CD4-positive, alpha-beta T cell treated with Interleukin-10 for 1 hour (primary cell): ENCODE measurements around the gene PSMB5.

Experiments used
- DNase-seq: peaks from one replicate; pipeline ENCODE4 v3.0.0-alpha.2; 2020

Gene PSMB5

DNA sequence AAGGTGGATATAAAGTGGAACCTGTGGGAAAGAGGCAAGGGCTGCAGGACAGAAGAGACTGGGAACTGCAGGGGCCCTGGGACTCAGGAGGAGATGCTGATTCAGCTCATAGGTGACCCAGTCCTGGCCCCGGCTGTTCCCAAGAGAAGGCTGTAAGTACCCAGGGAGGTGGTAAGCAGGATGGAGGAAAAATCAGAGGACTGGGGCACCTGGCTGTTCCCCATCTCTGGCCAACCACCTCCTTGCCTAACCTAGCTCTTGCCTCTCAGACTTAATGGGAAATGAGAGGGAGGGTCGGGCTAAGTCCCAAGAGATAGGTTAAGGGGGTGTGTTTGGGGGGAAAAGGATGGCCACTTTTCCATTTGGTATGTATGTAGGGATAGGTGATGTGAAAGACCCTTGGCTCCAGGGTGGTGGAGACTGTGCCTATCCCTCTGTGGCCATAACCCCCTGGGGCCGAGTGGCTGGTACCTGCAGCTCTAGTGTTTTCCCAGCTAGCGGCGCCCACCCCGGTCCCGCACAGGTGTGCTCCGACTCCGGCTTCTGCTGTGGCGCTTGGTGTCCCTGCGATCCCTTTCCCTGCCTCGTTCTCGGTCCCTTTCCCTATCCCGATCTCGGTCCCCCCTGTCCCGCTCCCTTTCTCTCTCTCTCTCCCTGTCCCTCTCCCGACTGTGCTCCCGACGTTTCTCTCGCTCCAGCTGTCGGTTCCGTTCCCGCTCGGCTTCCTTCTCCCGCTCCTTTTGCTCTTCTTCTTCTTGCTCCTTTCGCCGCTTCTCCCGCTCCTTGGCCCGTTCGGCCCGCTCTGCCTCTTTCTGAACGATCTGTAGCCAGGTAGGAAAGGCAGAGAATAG lies 24.2 kb upstream of the PSMB5 start:
- DNase-seq, result no peak

DNA sequence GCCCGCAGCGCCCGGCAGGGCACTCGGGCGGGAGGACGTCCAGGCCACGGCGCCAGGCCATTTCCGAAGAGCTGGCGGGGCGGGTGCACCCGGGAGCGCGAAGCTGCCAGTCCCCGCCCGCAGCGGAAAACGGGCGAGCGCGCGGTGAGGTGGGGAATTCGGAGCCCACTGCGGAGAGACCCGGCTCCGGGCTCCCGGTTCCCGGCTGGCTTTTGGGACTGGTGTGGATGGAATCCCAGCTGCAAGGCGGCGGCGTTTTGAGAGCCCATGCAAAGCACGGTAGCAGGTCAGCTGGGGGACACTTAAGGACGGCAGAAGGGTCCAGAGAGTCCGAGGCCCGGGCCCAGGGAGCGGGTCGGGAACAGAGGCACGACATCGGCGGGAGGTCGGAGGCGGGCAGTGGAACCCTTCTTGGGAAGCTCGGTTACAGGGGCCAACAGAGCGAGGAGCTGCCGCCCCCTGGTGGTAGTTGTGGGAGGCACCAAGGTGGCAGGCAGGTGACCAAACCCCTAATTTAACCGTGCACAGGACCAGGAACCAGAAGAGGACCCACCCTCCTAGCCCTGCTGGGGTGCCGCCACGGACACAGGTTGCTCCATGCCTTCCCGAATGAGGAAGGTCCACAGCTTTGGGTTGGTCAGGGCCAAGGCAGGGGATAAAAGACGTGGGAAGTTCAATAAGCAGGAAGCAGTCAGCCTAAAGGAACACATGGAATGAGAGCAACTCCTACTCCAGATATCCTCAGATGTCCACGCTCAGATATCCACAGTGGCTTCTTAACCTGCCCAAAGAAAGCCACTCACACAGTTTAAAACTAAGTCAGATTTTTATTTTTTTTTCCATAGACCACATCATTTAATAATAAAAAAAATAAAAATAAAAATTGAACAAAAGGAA lies 23.3 kb upstream of the PSMB5 start:
- DNase-seq, result peak; percentile 86

DNA sequence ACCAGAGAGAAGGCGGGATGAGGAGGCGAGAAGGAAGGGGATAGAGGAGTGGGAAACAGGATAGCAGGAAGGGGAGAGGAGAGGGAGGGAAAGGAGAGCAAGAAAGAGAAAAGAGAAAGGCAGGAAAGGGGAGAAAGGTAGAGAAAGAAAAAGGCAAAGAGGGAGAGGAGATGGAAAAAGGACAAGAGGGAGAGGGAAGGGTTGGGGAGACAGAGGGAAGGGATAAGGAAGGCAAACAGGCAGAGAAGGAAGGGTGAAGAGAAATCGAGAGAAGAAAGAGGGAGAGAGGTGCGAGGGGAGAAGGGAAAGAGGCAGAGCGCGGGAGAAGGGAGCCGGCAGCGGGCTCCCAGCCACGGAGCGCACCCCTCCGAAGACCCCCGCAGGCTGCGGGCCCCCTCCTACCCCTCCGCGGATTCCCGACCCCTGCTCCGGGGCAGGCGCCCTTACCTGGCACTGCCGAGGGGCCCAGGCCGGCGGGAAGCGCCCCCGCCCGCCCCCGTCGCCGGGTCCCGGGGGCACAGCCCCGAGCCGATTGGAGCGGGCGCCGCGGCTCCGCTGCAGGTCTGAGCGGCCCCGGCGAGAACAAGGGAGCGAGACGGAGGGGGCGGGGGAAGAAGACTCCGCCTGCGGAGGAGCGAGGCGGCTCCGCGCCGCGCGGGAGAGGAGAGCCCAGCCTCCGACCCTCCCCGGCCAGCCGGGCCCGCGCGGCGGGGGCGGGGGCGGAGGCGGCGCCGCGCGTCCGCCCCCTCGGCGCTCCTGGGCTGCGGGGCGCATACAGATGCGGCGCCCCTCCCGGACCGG lies 22.5 kb upstream of the PSMB5 start, which contains the start of gene CDH24:
TSS of gene CDH24 (minus strand) at position 565 of the 801 bp plus-strand sequence. CDS start 1,787 bp downstream, outside the sequence.
- DNase-seq, result peak; percentile 73

DNA sequence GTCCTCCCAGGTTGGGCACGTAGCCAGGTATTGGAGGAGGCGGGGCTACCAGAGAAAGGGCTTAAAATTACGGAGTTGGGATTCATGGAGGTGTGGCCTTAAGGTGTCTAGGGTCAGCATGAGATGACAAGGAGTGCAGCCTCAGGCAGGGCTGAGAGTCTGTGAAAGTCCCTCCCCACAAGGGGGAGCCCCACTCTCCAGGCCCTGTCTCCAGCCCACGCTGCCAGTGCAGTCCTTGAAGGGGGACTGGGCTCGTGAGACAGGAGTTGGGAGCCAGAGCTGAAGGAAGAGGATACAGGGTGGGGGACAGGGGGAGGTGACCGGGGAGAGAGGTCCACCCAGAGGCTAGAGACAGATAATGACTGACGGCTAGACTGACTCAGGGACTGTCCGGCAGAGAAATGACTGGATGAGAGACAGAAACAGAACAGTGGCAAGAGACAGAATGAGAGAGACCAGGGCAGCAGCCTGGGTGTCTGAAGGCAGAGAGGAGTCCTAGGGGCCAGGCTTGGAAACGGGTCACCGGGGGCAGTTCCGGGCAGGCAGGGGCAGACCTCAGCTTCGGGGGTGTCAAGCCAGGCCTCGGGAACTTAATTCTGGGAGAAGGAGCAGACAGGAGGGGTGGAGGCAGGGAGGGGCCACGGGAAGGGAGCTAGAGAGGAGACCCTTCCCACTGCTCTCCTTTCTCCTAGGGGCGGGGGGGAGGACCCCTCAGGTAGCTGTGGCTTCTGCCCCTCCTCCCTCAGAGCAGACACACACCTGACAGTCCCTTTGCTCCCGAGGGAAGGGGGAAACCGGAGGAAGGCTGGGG lies 21.6 kb upstream of the PSMB5 start:
- DNase-seq, result peak; percentile 75

- DNase-seq, result no peak
These were observed 21.0 kb upstream of the PSMB5 start for GRCh38 chr14:23055621-23056144.

DNA sequence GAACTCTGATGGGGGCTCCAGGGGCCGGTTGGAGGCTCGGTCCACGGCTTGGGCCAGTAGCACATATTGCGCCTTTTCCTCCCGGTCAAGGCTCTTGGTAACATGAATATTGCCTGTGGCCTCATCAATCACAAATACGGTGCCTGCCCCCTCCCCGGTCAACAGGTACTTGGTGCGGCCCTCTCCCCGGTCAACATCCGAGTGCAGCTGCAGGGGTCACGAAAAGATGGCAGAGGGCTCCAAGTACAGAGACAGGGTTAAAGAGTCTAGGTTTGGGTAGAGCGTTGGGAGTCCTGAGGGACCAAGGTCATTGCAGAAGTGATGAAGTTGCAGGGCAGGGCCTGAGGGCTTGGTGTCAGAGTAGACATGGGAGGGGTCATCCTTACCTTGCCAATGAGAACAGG lies 20.4 kb upstream of the PSMB5 start:
- DNase-seq, result no peak

DNA sequence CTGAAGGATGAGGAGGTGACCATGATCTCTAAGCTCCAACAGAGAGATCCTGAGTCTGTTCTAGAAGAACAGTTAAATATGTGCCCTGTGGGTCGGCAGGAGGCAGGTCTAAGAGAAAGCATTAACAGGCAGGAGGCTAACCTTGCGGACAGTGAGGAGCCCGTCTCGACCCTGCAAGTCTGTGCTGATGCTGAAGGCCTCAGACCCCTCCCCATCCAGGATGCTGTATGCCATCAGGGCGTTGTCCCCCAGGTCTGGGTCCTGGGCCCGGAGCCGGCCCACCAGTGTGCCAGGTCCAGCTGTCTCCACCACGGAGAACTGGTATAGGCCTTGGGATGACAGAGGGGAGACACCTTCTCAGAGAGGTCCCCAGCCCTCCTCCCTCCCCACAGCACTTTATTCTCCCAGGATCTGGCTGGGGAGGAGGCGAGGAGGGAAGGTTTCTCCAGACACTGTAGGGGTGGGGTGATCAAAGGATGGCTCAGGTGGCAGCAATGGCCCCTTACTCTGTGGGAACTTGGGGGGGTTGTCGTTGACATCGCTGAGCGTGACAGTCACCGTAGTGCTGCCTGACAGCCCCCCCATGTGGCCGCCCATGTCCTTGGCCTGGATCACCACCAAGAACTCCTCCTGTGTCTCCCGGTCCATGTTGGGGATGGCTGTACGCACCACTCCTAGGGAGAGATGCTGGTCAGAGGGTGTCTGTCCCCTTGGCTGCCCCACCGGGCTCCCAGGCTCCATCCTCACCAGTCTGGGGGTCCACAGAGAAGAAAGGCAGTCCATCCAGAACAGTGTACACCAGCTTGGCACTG lies 19.5 kb upstream of the PSMB5 start:
- DNase-seq, result no peak

DNA sequence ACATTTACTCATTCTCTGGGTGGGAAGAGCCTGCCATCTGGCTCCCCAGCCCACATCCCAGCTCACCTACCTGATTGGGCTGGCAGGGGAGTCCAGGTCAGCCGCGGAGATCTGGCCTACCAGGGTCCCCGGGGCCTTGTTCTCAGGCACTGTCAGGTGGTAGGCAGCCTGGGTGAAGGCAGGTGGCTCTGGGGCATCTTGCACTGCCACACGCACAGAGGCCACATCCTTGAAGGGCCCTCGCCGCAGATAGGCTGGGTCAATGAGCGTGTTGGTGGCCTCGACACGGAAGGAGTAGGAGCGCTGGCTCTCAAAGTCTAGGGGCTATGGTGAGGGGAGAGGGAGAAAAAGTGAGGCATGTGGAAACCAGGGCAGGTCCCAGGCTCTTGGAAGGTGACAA lies 18.7 kb upstream of the PSMB5 start:
- no peak for DNase-seq

DNA sequence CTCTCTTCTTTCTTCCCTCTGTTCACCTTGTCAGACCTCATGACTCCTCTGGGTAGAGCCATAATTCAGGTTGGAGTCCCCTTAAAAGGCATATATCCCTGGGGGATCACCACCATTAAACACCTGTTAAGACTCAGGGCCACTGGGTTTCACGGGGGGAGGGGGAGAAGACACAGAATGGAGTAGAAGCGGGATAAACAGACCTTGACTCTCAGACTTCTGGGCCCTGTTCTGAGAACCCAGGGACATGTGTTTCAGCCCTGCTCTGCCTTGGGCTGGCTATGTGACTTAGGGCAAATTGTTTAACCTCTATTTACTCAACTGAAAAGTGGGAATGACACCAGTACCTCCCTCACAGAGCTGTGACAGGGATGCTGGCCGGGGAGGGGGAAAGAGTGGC lies 18.0 kb upstream of the PSMB5 start:
- no peak for DNase-seq

GRCh38 chr14:23052182-23052623 lies 17.5 kb upstream of the PSMB5 start:
- no peak for DNase-seq

- no peak for DNase-seq
These were observed 16.7 kb upstream of the PSMB5 start for GRCh38 chr14:23051141-23052057.

- DNase-seq, result no peak
These were observed 14.3 kb upstream of the PSMB5 start for GRCh38 chr14:23049011-23049410.

- no peak for DNase-seq
These were observed 13.3 kb upstream of the PSMB5 start for GRCh38 chr14:23047751-23048693.

GRCh38 chr14:23047034-23047634 lies 12.4 kb upstream of the PSMB5 start:
- DNase-seq, result no peak

DNA sequence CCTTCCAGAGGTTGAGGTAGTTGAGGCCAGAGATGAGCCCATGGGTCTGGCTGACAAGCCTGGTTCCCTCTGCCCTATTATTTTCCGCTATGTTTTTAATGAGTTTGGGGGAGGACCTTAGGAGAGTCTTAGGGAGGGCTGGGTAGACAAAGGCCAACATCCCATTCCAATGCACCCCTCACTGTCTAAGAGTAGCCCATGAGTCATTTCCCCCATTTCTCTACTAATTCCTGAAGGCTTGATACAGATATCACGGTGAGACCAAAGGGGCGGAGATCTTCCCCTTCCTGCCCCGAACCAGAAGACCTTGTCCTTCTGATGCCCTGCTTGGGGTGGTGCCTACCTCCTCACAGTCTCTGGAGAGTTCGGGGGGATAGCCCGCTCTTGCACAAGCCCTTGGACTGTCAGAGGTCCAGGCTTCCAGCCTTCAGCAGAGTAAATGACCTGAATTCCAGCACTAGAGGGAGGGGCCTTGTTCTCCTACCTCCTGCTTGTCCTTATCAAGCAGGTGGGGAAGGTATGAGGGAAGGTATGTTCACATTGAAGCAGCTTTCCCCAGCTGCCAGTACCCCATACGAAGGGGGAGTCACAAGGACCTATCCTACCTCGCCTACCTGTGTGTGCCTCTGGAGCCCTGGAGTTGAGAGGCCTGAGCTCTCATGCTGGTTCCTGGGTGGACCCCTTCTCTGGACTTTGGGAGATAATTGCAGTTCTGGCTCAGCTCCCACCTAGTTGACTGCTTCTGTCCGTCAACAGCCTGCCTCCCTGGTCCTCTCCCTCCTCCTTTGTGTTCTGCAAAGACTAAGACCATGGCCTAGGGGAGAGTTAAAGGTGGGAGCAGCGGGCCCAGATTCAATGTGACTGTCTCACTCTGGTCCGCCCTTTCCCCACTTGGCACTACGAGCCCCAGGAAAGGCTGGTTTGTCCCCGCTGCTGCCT lies 11.0 kb upstream of the PSMB5 start:
- no peak for DNase-seq

DNA sequence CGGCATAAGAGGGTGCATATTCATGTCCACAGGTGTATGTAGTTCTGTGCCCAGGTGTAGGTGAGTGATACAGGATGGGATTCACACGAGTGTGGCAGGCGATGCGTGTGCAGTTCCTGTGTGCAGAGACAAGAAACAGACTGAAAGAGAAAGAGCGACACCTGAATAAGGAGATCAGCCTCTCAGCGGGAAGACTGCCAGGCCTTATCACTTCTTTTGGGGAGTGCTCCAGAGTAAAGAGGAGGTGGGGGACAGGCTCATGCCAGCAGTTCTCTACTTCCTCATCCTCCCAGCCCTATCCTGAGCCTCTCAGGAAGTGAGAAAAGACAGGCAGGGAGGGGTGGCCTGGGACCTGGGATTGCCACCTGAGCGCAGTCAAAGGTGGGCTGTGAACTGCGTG lies 10.1 kb upstream of the PSMB5 start:
- no peak for DNase-seq

- no peak for DNase-seq
These were observed 9.1 kb upstream of the PSMB5 start for GRCh38 chr14:23043754-23044153.
